ENCODE measurements around the gene TSC2.
"Not testable (repeated sequence)": the region's sequence is repeated elsewhere in the genome, so short reads cannot be mapped to it uniquely, and the experiment has no call there.

TSC2 gene

GRCh38 chr16:2110332-2111008 is 62.7 kb downstream of the TSC2 start:
- DNase-seq (ENCODE audit: low read depth); H3K4me3 ChIP-seq (ENCODE audit: low read depth, low read length): not testable (repeated sequence)

GRCh38 chr16:2111009-2111353 is 63.2 kb downstream of the TSC2 start:
- DNase-seq (ENCODE audit: low read depth), result not testable (repeated sequence)

GRCh38 chr16:2111412-2112335 is 63.9 kb downstream of the TSC2 start:
- DNase-seq (ENCODE audit: low read depth); H3K4me3 ChIP-seq (ENCODE audit: low read depth, low read length): not testable (repeated sequence)

More at GRCh38 chr16:2111009-2111353, 63.2 kb downstream of the TSC2 start:
- not testable (repeated sequence) for H3K4me3 ChIP-seq (ENCODE audit: low read depth, low read length)

GRCh38 chr16:2112539-2113106 is 64.8 kb downstream of the TSC2 start:
- H3K4me3 ChIP-seq (ENCODE audit: low read depth, low read length); DNase-seq (ENCODE audit: low read depth): not testable (repeated sequence)

GRCh38 chr16:2114225-2114624 is 66.4 kb downstream of the TSC2 start:
- H3K4me3 ChIP-seq (ENCODE audit: low read depth, low read length); DNase-seq (ENCODE audit: low read depth): not testable (repeated sequence)

GRCh38 chr16:2114885-2115590 is 67.3 kb downstream of the TSC2 start:
- DNase-seq (ENCODE audit: low read depth); H3K4me3 ChIP-seq (ENCODE audit: low read depth, low read length): not testable (repeated sequence)

- no peak for DNase-seq (ENCODE audit: low read depth)
- no peak overlapping the region for H3K4me3 ChIP-seq (ENCODE audit: low read depth, low read length)
- no peak for TF ChIP-seq CTCF (IDR thresholded peaks at IDR 0.05; ENCODE audit: control insufficient read depth, extremely low read depth, insufficient read depth)
These were observed 67.8 kb downstream of the TSC2 start for GRCh38 chr16:2115591-2115973.

GRCh38 chr16:2116428-2116827 is 68.6 kb downstream of the TSC2 start:
- DNase-seq (ENCODE audit: low read depth); H3K4me3 ChIP-seq (ENCODE audit: low read depth, low read length): not testable (repeated sequence)

- not testable (repeated sequence) for H3K4me3 ChIP-seq (ENCODE audit: low read depth, low read length); DNase-seq (ENCODE audit: low read depth)
These were observed 69.6 kb downstream of the TSC2 start for GRCh38 chr16:2117341-2117740.

- DNase-seq (ENCODE audit: low read depth); H3K4me3 ChIP-seq (ENCODE audit: low read depth, low read length): not testable (repeated sequence)
These were observed 70.4 kb downstream of the TSC2 start for GRCh38 chr16:2117960-2118722.

- DNase-seq (ENCODE audit: low read depth); H3K4me3 ChIP-seq (ENCODE audit: low read depth, low read length): not testable (repeated sequence)
- peak; percentile 44 for TF ChIP-seq CTCF (IDR thresholded peaks at IDR 0.05; ENCODE audit: control insufficient read depth, extremely low read depth, insufficient read depth)
These were observed 73.5 kb downstream of the TSC2 start for GRCh38 chr16:2121325-2121724.
